Measurements from ENCODE around the gene C19orf47. TPM values are rescaled to one million over a fixed set of nuclear protein-coding genes. Genes with fewer than 3 reads are reported as not detected.

Gene C19orf47
- polyA plus RNA-seq, 2 donors = 13.8 to 15.4 TPM

DNA sequence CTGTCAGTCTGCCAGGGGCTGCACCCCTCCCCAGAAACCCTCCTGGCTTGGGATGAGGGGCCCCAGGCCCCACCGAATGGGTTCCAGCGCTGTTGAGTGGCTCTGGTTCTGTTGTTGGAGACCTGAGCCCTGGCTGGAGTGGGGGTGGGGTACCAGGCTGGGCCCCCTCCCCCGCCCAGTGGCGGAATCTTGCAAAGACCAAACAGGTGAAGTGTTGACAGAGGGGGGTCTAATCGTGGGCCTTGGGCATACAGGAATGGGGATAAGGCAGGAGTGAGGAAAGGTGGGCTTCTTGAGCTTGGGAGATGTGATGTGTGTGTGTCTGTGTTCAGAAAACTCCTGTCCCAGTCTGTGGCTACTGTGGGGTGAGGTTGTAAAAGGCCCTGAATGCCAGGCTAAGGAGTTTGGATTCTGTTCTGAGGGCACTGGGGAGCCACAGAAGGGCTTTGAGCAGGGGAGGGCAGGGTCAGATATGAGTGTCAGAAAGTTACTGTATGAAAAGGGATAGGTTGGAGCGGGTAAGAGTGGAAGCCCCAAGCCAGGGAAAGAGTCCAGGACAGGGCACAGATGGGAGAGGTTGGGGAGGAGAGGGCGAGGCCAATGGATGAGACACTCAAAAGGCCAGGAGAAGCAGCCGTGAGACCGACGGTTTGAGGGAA is 42.0 kb upstream of the C19orf47 start, which contains the start of gene HIPK4:
TSS of gene HIPK4 (minus strand) at position 98 of the 659 bp plus-strand sequence. CDS start 279 bp downstream, outside the sequence.
- no peaks in the 10 kb centered on the region for H3K36me3 ChIP-seq (ENCODE audit: control insufficient read depth in 2 of 2, insufficient read depth in 2 of 2, low read length in 1 of 2)
- WGBS, 2 donors = 87% methylated on average over 10 of the region's 10 CpGs
- H3K27me3 ChIP-seq (ENCODE audit: control insufficient read depth in 1 of 2, insufficient read depth in 2 of 2, low read length in 2 of 2) = no peaks in the 10 kb centered on the region
- no peak within 1 kb of the TSS for H3K4me3 ChIP-seq (ENCODE audit: low read depth in 1 of 2, low read length in 2 of 2)
- no peaks in the 10 kb centered on the region for H3K9me3 ChIP-seq (ENCODE audit: control insufficient read depth in 2 of 2, insufficient read depth in 1 of 2, low read depth in 1 of 2, low read length in 1 of 2)
- H3K27ac ChIP-seq (ENCODE audit: low read depth in 2 of 2, low read length in 1 of 2) = no peak within 1 kb of the TSS
- H3K4me1 ChIP-seq (ENCODE audit: control insufficient read depth in 2 of 2, insufficient read depth in 2 of 2, low read length in 1 of 2) = peaks cover 5 to 15% of the 10 kb centered on the region in 2 donors

DNA sequence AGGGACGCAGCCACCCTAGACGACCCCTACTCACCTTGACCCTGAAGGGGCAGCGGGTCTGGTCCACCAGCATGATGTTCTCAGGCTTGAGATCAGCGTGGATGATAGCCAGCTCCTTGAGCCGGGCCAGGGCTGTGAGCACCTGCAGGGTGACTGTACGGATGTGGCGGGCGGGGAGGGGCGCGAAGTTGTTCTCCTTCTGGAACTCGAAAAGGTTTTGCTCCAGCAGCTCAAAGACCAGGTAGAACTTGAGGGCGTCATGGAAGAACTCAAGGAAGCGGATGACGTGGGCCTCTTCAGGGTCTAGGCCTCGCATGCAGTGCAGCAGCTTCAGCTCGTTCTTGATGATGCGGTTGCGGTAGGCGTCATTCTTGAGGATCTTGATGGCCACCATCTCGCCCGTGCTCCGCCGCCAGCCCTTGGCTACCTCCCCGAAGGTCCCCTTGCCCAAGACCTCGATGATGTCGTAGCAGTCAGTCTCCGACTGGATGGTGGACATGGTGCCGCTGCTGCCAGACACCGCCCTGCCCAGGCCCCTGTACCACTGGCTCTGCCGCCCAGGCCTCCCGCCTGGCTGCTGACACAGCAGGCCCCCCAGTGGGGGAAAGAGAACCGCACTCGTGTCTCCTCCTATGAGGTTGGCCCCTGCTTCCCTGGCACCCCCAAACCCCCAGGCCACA is 41.3 kb upstream of the C19orf47 start:
- 95 to 96% methylated on average over 33 of the region's 33 CpGs for WGBS, 2 donors
- Histone ChIP-seq H3K27ac (ENCODE audit: low read depth in 2 of 2, low read length in 1 of 2) (no peak overlapping the region), H3K4me3 (ENCODE audit: low read depth in 1 of 2, low read length in 2 of 2) (no peak overlapping the region), H3K36me3 (ENCODE audit: control insufficient read depth in 2 of 2, insufficient read depth in 2 of 2, low read length in 1 of 2) (no peaks in the 10 kb centered on the region), H3K4me1 (ENCODE audit: control insufficient read depth in 2 of 2, insufficient read depth in 2 of 2, low read length in 1 of 2) (peaks cover 5 to 15% of the 10 kb centered on the region in 2 donors), H3K9me3 (ENCODE audit: control insufficient read depth in 2 of 2, insufficient read depth in 1 of 2, low read depth in 1 of 2, low read length in 1 of 2) (no peaks in the 10 kb centered on the region), H3K27me3 (ENCODE audit: control insufficient read depth in 1 of 2, insufficient read depth in 2 of 2, low read length in 2 of 2) (no peaks in the 10 kb centered on the region)

DNA sequence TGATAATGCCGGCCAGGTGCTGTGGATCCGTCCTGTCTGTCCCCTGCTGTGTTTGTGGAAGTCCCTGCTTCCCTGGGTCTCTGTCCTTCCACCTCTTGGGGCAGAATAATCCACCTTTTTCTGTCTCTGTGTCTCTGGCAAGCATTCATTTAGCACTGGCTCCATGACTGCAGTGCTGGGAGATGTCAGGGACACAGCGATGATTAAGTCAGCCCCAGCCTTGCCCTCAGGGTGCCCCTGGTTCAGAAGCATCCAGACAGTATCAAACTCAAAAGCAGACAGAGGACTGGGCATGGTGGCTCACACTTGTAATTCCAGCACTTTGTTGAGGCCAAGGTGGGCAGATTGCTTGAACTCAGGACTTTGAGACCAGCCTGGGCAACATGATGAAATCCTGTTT is 40.3 kb upstream of the C19orf47 start:
- no peaks in the 10 kb centered on the region for H3K27me3 ChIP-seq (ENCODE audit: control insufficient read depth in 1 of 2, insufficient read depth in 2 of 2, low read length in 2 of 2)
- H3K27ac ChIP-seq (ENCODE audit: low read depth in 2 of 2, low read length in 1 of 2) = no peak overlapping the region
- 70 to 74% methylated on average over 3 of the region's 3 CpGs for WGBS, 2 donors
- no peaks in the 10 kb centered on the region for H3K9me3 ChIP-seq (ENCODE audit: control insufficient read depth in 2 of 2, insufficient read depth in 1 of 2, low read depth in 1 of 2, low read length in 1 of 2)
- no peak overlapping the region for H3K4me3 ChIP-seq (ENCODE audit: low read depth in 1 of 2, low read length in 2 of 2)
- H3K4me1 ChIP-seq (ENCODE audit: control insufficient read depth in 2 of 2, insufficient read depth in 2 of 2, low read length in 1 of 2) = peaks cover 5 to 15% of the 10 kb centered on the region in 2 donors
- H3K36me3 ChIP-seq (ENCODE audit: control insufficient read depth in 2 of 2, insufficient read depth in 2 of 2, low read length in 1 of 2) = no peaks in the 10 kb centered on the region

DNA sequence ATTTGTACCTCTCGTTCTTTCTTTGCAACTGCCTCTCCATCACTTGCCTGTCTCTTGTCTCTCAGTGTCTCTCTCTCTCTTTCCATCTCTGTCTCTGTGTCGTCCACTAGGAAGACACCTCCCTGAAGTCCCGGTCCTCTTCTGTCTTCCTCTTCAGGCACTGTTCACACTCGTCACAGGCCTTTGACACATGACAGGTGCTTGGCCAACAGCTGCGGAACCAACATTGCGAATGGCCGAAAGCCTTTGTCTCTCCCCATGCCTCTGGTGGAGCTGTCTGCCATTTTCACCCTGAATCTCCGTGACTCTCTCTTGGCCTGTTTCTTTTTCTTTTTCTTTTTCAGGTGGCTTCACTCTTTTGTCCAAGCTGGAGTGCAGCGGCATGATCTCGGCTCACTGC is 39.0 kb upstream of the C19orf47 start:
- Histone ChIP-seq H3K4me3 (ENCODE audit: low read depth in 1 of 2, low read length in 2 of 2) (no peak overlapping the region), H3K36me3 (ENCODE audit: control insufficient read depth in 2 of 2, insufficient read depth in 2 of 2, low read length in 1 of 2) (no peaks in the 10 kb centered on the region), H3K27ac (ENCODE audit: low read depth in 2 of 2, low read length in 1 of 2) (no peak overlapping the region), H3K27me3 (ENCODE audit: control insufficient read depth in 1 of 2, insufficient read depth in 2 of 2, low read length in 2 of 2) (no peaks in the 10 kb centered on the region), H3K4me1 (ENCODE audit: control insufficient read depth in 2 of 2, insufficient read depth in 2 of 2, low read length in 1 of 2) (peaks cover 0 to 2% of the 10 kb centered on the region in 2 donors), H3K9me3 (ENCODE audit: control insufficient read depth in 2 of 2, insufficient read depth in 1 of 2, low read depth in 1 of 2, low read length in 1 of 2) (no peaks in the 10 kb centered on the region)
- WGBS, 2 donors = 91 to 94% methylated on average over 10 of the region's 10 CpGs

DNA sequence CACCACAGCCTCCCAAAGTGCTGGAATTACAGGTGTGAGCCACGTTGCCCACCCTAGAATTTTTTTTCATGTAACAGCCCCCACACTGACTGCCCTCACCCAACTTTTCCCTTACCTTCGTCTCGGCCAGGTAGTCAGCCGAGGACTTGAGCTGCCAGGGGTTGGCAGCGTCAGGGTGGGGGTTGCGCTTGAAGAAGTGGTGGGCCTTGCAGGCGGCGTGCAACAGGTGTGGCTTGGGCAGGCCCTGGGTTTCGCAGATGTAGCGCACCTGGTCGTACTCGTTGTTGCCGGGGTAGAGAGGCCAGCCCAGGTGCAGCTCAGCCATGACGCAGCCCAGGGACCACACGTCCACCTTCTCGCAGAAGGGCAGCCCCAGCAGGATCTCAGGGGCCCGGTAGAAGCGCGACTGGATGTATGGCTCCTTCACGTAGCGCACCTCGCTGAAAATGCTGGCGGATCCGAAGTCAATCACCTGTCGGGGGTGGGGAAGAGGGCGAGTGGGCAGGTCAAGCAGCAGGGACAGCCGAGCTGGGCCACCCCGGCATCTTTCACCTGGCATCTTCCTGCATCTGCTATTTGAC is 35.6 kb upstream of the C19orf47 start:
- Histone ChIP-seq H3K36me3 (ENCODE audit: control insufficient read depth in 2 of 2, insufficient read depth in 2 of 2, low read length in 1 of 2) (peaks cover 0 to 10% of the 10 kb centered on the region in 2 donors), H3K9me3 (ENCODE audit: control insufficient read depth in 2 of 2, insufficient read depth in 1 of 2, low read depth in 1 of 2, low read length in 1 of 2) (no peaks in the 10 kb centered on the region), H3K4me1 (ENCODE audit: control insufficient read depth in 2 of 2, insufficient read depth in 2 of 2, low read length in 1 of 2) (no peaks in the 10 kb centered on the region), H3K27ac (ENCODE audit: low read depth in 2 of 2, low read length in 1 of 2) (no peak overlapping the region), H3K4me3 (ENCODE audit: low read depth in 1 of 2, low read length in 2 of 2) (no peak overlapping the region), H3K27me3 (ENCODE audit: control insufficient read depth in 1 of 2, insufficient read depth in 2 of 2, low read length in 2 of 2) (no peaks in the 10 kb centered on the region)
- 83 to 86% methylated on average over 28 of the region's 28 CpGs for WGBS, 2 donors

DNA sequence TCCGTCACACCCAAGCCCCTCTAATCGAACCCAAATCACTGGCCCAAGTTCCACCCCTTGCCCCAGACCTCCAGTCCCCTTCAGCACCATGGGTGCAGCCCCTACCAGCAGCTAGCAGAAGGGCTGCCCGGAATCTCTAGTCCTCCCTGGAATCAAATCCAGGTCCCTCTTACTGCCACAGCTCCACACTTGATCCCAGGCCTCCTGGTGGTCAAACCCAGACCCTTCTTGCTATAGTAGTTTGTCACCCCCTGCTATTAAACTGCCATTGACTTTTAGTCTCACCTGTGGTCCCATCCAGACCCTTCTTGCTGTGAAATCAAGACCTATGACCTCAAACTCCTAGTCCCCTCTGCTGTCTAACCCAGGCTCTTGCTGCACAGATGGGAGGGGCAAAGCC is 33.1 kb upstream of the C19orf47 start:
- no peak overlapping the region for H3K4me3 ChIP-seq (ENCODE audit: low read depth in 1 of 2, low read length in 2 of 2)

DNA sequence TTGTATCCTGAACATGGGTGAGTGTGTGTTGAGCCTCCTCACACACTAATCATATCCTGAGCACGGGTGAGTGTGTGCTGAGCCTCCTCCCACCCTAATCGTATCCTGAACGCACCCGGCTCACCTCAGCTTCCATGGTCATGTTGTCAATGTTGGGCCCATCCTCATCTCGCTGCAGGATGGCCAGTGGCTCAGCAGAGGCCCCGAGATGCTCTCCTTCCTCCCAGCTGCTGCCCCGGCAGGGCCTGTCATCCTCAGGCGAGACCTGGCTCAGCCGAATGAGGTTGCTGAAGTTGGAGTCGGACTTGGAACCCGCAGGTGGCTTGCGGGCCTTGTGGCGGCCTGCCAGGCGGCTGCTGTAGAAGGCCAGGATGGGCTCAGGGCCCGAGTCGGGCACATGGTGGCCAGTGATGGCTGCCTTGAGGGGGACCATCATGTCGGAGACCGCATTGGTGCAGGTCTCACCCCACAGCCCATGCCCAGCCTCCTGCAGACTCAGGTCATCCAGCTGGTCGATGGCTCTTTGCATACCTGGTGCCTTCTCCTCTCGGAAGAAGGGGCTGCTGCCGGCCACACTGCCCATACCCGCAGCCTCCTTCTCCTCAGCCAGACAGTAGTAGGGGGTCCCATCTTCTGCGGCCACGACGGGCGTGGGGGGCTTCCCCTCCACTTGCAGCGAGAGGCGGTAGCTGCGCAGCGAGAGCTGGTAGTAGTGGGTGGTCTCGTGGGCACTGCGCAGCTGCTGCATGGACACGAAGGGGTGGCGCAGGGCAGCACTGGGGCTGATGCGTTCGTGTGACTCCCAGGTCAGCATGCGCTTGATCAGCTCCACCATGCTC is 32.2 kb upstream of the C19orf47 start:
- H3K27ac ChIP-seq (ENCODE audit: low read depth in 2 of 2, low read length in 1 of 2) = no peak overlapping the region
- 81 to 84% methylated on average over 36 to 37 of the region's 37 CpGs for WGBS, 2 donors
- no peak overlapping the region for H3K4me3 ChIP-seq (ENCODE audit: low read depth in 1 of 2, low read length in 2 of 2)
- no peaks in the 10 kb centered on the region for H3K27me3 ChIP-seq (ENCODE audit: control insufficient read depth in 1 of 2, insufficient read depth in 2 of 2, low read length in 2 of 2)
- H3K36me3 ChIP-seq (ENCODE audit: control insufficient read depth in 2 of 2, insufficient read depth in 2 of 2, low read length in 1 of 2) = peaks cover 7 to 24% of the 10 kb centered on the region in 2 donors
- no peaks in the 10 kb centered on the region for H3K4me1 ChIP-seq (ENCODE audit: control insufficient read depth in 2 of 2, insufficient read depth in 2 of 2, low read length in 1 of 2)
- no peaks in the 10 kb centered on the region for H3K9me3 ChIP-seq (ENCODE audit: control insufficient read depth in 2 of 2, insufficient read depth in 1 of 2, low read depth in 1 of 2, low read length in 1 of 2)

More for the DNA sequence above, 33.1 kb upstream of the C19orf47 start:
- no peaks in the 10 kb centered on the region for H3K9me3 ChIP-seq (ENCODE audit: control insufficient read depth in 2 of 2, insufficient read depth in 1 of 2, low read depth in 1 of 2, low read length in 1 of 2)
- 75 to 85% methylated on average over 3 of the region's 3 CpGs for WGBS, 2 donors
- peaks cover 7 to 23% of the 10 kb centered on the region in 2 donors for H3K36me3 ChIP-seq (ENCODE audit: control insufficient read depth in 2 of 2, insufficient read depth in 2 of 2, low read length in 1 of 2)
- no peak overlapping the region for H3K27ac ChIP-seq (ENCODE audit: low read depth in 2 of 2, low read length in 1 of 2)
- no peaks in the 10 kb centered on the region for H3K27me3 ChIP-seq (ENCODE audit: control insufficient read depth in 1 of 2, insufficient read depth in 2 of 2, low read length in 2 of 2)
- H3K4me1 ChIP-seq (ENCODE audit: control insufficient read depth in 2 of 2, insufficient read depth in 2 of 2, low read length in 1 of 2) = no peaks in the 10 kb centered on the region

DNA sequence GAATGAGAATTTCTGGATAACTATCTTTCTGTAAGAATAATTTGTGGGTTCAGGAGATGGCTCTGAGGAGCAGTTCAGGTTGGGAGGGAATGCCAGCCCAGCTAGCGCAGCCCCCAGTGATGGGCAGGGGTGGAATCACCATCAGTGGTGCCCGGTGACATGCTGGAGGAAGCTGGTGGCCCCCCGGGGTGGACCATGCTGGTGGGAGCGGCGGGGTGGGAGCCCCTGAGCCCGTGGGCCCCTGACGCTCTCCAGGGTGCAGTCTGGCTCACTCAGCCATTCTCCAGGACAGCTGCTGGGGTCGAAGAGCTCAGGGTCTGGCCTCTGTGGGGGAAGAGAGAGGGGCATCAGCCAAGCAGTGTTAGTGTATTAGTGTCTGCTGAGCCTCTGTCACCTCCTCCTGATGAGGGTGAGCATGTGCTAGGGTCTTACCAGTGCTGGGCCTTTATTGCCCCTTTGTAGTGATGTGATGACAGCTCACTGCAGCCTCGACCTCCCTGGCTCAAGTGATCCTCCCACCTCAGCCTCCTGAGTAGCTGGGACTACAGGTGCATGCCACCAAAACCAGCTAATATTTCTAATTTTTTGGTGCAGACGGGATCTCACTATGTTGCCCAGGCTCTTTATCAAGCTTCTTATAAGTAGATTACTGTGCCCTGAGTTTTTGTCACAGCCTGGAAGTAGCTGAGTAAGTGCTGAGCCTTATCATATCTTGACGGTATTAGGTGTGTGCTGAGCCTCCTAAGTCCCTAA is 31.4 kb upstream of the C19orf47 start:
- peaks cover 7 to 24% of the 10 kb centered on the region in 2 donors for H3K36me3 ChIP-seq (ENCODE audit: control insufficient read depth in 2 of 2, insufficient read depth in 2 of 2, low read length in 1 of 2)

DNA sequence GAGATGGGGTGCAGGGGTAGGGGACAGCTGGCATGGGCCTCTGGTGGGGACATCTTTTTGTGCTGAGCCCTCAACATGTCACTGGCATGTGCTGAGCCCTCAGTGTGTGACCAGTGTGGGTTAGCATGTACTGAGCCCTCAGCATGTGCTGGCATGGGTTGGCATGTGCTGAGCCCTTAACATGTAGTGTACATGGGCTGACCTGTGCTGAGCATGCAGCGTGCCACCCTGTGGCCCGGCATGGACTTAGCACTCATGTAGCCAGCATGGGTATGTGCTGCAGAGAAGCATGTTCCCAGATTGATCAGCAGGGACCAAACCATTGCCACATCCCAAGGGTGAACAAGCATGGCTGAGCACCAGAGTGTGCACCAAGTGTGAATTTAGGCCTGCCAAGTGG is 30.3 kb upstream of the C19orf47 start:
- Histone ChIP-seq H3K36me3 (ENCODE audit: control insufficient read depth in 2 of 2, insufficient read depth in 2 of 2, low read length in 1 of 2) (peaks cover 7 to 30% of the 10 kb centered on the region in 2 donors), H3K27ac (ENCODE audit: low read depth in 2 of 2, low read length in 1 of 2) (no peak overlapping the region), H3K27me3 (ENCODE audit: control insufficient read depth in 1 of 2, insufficient read depth in 2 of 2, low read length in 2 of 2) (no peaks in the 10 kb centered on the region), H3K4me1 (ENCODE audit: control insufficient read depth in 2 of 2, insufficient read depth in 2 of 2, low read length in 1 of 2) (no peaks in the 10 kb centered on the region), H3K9me3 (ENCODE audit: control insufficient read depth in 2 of 2, insufficient read depth in 1 of 2, low read depth in 1 of 2, low read length in 1 of 2) (no peaks in the 10 kb centered on the region), H3K4me3 (ENCODE audit: low read depth in 1 of 2, low read length in 2 of 2) (no peak overlapping the region)
- 74 to 78% methylated on average over 2 of the region's 2 CpGs for WGBS, 2 donors

More for the DNA sequence above, 31.4 kb upstream of the C19orf47 start:
- no peaks in the 10 kb centered on the region for H3K4me1 ChIP-seq (ENCODE audit: control insufficient read depth in 2 of 2, insufficient read depth in 2 of 2, low read length in 1 of 2)
- no peaks in the 10 kb centered on the region for H3K9me3 ChIP-seq (ENCODE audit: control insufficient read depth in 2 of 2, insufficient read depth in 1 of 2, low read depth in 1 of 2, low read length in 1 of 2)
- H3K27ac ChIP-seq (ENCODE audit: low read depth in 2 of 2, low read length in 1 of 2) = no peak overlapping the region
- no peak overlapping the region for H3K4me3 ChIP-seq (ENCODE audit: low read depth in 1 of 2, low read length in 2 of 2)
- no peaks in the 10 kb centered on the region for H3K27me3 ChIP-seq (ENCODE audit: control insufficient read depth in 1 of 2, insufficient read depth in 2 of 2, low read length in 2 of 2)
- 87% methylated on average over 11 of the region's 11 CpGs for WGBS, 2 donors

Data from esophagus (tissue), 2 donors.